ENCODE results near the gene PTGER3.
"Not testable (repeated sequence)": the region's sequence is repeated elsewhere in the genome, so short reads cannot be mapped to it uniquely, and the experiment has no call there.

PTGER3 gene

GRCh38 chr1:70977041-70977440 lies 70.6 kb downstream of the PTGER3 start:
- Mint-ChIP-seq H3K27me3 (peaks cover 8% of the 10 kb centered on the region), H3K9me3 (no peaks in the 10 kb centered on the region), H3K27ac (no peak overlapping the region), H3K4me1 (ENCODE audit: low read depth) (no peaks in the 10 kb centered on the region), H3K36me3 (ENCODE audit: low read depth) (no peaks in the 10 kb centered on the region), H3K4me3 (no peak overlapping the region)
- no peak for DNase-seq

DNA sequence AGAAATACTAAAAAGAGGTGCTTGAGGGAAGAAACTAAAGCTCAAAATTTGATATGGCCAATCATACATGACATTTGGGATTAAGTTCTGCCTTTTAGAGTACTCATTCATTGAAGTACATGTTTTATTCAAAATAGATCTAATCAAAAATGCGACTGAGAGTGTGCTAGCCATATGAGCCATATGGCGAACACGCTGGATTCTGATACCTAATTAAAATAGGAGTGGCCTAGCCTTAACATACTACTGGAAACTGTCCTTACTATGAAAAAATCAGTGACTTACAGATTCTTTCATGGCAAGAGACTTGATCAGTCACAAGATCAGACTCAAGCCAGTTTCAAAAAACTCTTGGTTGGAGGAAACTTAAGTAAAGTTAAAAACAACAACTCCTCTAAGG lies 73.9 kb downstream of the PTGER3 start:
- Mint-ChIP-seq H3K9me3 (no peaks in the 10 kb centered on the region), H3K4me3 (no peak overlapping the region)

DNA sequence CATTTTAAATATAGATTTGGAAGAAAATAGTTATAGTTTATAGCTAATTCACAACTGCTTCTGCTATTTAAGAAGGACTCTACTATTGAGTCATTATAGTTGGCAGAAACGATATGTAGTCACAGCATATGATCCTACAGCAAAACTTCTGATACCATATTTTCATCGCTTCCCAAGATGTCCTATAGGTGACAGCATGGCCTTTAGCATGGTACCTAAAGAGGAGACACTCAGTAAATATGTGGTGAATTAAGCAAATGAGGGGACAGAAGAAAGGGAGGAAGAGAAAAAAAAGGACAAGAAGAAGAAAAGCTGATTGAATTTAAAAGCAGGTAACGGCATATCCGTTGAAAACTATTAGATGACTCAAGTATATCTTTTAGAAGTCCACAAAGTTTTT lies 77.2 kb downstream of the PTGER3 start:
- Mint-ChIP-seq H3K4me1 (ENCODE audit: low read depth) (no peaks in the 10 kb centered on the region), H3K4me3 (no peak overlapping the region), H3K9me3 (no peaks in the 10 kb centered on the region), H3K27ac (no peak overlapping the region), H3K27me3 (peaks cover 3% of the 10 kb centered on the region), H3K36me3 (ENCODE audit: low read depth) (no peaks in the 10 kb centered on the region)
- DNase-seq, result no peak

More for the DNA sequence above, 73.9 kb downstream of the PTGER3 start:
- Mint-ChIP-seq H3K27ac (no peak overlapping the region), H3K36me3 (ENCODE audit: low read depth) (no peaks in the 10 kb centered on the region), H3K27me3 (peaks cover 6% of the 10 kb centered on the region), H3K4me1 (ENCODE audit: low read depth) (no peaks in the 10 kb centered on the region)
- no peak for DNase-seq

- Mint-ChIP-seq H3K27me3 (peaks cover 8% of the 10 kb centered on the region), H3K4me1 (ENCODE audit: low read depth) (no peaks in the 10 kb centered on the region), H3K36me3 (ENCODE audit: low read depth) (no peaks in the 10 kb centered on the region), H3K4me3 (no peak overlapping the region), H3K27ac (no peak overlapping the region), H3K9me3 (peaks cover 3% of the 10 kb centered on the region)
- DNase-seq, result no peak
These were observed 81.5 kb downstream of the PTGER3 start for GRCh38 chr1:70966018-70966638.

- no peaks in the 10 kb centered on the region for H3K4me1 Mint-ChIP-seq (ENCODE audit: low read depth)
- H3K4me3 Mint-ChIP-seq, result no peak overlapping the region
- no peaks in the 10 kb centered on the region for H3K36me3 Mint-ChIP-seq (ENCODE audit: low read depth)
- peaks cover 3% of the 10 kb centered on the region for H3K9me3 Mint-ChIP-seq
- DNase-seq, result no peak
- peaks cover 11% of the 10 kb centered on the region for H3K27me3 Mint-ChIP-seq
- no peak overlapping the region for H3K27ac Mint-ChIP-seq
These were observed 84.2 kb downstream of the PTGER3 start for GRCh38 chr1:70963374-70963773.

DNA sequence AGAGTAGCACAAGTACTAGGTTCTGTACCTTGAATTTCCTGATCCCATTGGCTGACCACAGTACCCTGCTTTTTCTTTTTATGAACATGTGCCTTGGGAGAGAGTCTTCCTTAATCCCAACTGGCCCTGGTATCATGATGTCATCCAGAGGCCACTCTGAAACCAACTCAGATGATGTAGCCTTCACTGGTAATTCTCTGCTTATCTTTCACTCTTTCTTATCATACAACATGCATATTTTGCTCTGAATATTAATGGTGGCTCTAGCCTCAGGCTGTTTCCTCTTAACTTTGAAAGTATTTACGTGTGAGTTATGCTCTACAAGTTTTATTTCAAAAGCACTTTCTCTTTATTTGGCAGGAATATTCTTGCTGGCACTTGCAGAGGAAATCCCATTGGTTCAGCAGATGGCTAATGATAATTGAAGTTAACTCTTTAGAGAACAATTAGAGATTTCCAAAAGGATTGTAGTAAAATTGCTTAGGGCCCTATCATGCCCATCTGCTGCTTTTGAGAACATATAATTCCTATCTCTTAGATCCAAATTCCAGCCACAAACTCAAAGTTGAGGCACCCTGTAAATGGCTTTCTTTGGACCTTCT lies 86.1 kb downstream of the PTGER3 start:
- Mint-ChIP-seq H3K9me3 (peaks cover 3% of the 10 kb centered on the region), H3K27me3 (peaks cover 9% of the 10 kb centered on the region), H3K4me1 (ENCODE audit: low read depth) (no peaks in the 10 kb centered on the region), H3K4me3 (no peak overlapping the region), H3K27ac (no peak overlapping the region), H3K36me3 (ENCODE audit: low read depth) (no peaks in the 10 kb centered on the region)
- DNase-seq, result no peak

DNA sequence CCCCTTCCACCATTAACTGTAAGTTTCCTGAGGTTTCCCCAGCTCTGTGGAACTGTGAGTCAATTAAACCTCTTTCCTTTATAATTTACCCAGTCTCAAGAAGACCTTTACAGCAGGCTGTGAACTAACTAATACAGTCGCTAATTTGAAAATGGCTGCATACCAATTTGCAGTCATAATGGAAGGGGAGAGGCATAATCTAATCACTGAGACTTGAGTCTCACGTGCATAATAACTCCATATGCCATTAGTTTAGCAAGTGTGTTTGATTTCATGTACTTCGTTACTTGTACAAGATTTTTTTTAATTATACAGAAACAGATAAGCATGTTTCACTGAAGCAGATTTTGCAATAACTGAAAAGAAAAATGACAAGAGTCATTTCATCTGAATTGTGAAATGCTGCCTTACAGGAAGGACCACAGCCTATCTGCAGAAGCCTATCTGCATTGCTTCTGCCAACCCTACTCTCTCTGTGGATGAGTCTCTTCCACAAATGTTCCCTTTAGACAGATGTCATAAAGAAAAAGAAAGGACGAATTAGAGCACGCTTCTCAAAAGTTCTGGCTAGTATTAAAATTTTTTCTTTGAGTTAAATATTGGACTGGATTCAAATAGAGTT lies 99.1 kb downstream of the PTGER3 start:
- no peaks in the 10 kb centered on the region for H3K9me3 Mint-ChIP-seq
- no peaks in the 10 kb centered on the region for H3K4me1 Mint-ChIP-seq (ENCODE audit: low read depth)
- no peak overlapping the region for H3K4me3 Mint-ChIP-seq
- H3K36me3 Mint-ChIP-seq (ENCODE audit: low read depth), result no peaks in the 10 kb centered on the region
- no peak overlapping the region for H3K27ac Mint-ChIP-seq
- peaks cover 3% of the 10 kb centered on the region for H3K27me3 Mint-ChIP-seq
- no peak for DNase-seq

- Mint-ChIP-seq H3K9me3 (no peaks in the 10 kb centered on the region), H3K27ac (no peak overlapping the region), H3K36me3 (ENCODE audit: low read depth) (no peaks in the 10 kb centered on the region), H3K27me3 (peaks cover 3% of the 10 kb centered on the region), H3K4me3 (no peak overlapping the region), H3K4me1 (ENCODE audit: low read depth) (no peaks in the 10 kb centered on the region)
- DNase-seq, result no peak
These were observed 99.8 kb downstream of the PTGER3 start for GRCh38 chr1:70947835-70948234.

DNA sequence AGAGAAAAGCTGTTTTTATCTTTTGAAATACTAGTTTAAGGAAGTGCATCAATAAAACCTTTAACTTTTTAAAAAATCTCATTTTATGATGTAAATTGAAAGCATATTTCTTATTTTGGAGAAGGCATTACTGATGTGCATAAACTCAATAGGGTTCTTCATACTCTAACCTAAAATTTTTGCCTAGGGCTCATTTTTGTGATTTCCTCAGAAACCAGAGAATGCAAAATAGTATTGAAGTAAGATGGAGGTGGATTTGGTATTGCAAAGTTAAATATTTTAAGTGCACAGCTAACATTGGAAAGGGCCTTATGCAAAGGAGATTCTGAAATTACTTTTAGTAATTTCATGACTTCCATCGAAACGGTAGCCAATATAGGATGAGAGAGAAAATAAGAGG lies 101.9 kb downstream of the PTGER3 start:
- Mint-ChIP-seq H3K27ac (no peak overlapping the region), H3K36me3 (ENCODE audit: low read depth) (no peaks in the 10 kb centered on the region), H3K4me3 (no peak overlapping the region), H3K9me3 (no peaks in the 10 kb centered on the region), H3K4me1 (ENCODE audit: low read depth) (no peaks in the 10 kb centered on the region), H3K27me3 (peaks cover 3% of the 10 kb centered on the region)
- DNase-seq, result no peak

DNA sequence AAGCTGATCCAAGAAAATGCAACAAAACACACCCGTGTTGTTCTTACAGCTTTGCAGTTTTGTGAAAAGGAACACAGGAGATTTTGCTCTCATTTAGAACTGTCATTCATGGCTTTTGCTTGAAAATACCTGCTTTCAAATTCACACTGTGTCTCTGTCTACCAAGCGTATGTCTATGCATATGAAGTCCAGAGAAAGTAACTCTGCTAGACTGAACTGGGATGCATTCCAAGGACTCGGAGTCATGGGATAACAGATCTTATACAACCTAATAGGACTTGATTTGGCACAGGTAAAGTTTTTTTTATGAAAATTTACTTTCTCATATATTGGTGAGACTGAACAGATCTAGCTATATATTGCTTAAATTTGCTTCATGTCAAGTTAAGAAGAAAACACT lies 102.4 kb downstream of the PTGER3 start:
- Mint-ChIP-seq H3K27me3 (peaks cover 3% of the 10 kb centered on the region), H3K9me3 (peaks cover 2% of the 10 kb centered on the region), H3K4me1 (ENCODE audit: low read depth) (no peaks in the 10 kb centered on the region), H3K27ac (no peak overlapping the region), H3K36me3 (ENCODE audit: low read depth) (no peaks in the 10 kb centered on the region), H3K4me3 (no peak overlapping the region)
- no peak for DNase-seq

- Mint-ChIP-seq H3K27ac (no peak overlapping the region), H3K4me1 (ENCODE audit: low read depth) (no peaks in the 10 kb centered on the region), H3K9me3 (peaks cover 4% of the 10 kb centered on the region), H3K36me3 (ENCODE audit: low read depth) (no peaks in the 10 kb centered on the region), H3K4me3 (no peak overlapping the region), H3K27me3 (no peaks in the 10 kb centered on the region)
- no peak for DNase-seq
These were observed 106.1 kb downstream of the PTGER3 start for GRCh38 chr1:70941563-70941962.

DNA sequence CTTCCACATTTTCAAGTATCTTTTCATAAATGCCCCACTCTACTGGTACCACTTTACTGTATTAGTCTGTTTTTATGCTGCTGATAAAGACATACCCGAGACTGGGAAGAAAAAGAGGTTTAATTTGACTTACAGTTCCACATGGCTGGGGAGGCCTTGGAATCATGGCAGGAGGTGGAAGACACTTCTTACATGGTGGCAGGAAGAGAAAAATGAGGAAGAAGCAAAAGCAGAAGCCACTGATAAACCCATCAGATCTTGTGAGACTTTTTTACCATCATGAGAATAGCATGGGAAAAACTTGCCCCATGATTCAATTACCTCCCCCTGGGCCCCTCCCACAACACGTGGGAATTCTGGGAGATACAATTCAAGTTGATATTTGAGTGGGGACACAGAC lies 107.2 kb downstream of the PTGER3 start:
- H3K27ac Mint-ChIP-seq; H3K27me3 Mint-ChIP-seq; H3K36me3 Mint-ChIP-seq (ENCODE audit: low read depth); H3K9me3 Mint-ChIP-seq; H3K4me1 Mint-ChIP-seq (ENCODE audit: low read depth); H3K4me3 Mint-ChIP-seq; DNase-seq: not testable (repeated sequence)

DNA sequence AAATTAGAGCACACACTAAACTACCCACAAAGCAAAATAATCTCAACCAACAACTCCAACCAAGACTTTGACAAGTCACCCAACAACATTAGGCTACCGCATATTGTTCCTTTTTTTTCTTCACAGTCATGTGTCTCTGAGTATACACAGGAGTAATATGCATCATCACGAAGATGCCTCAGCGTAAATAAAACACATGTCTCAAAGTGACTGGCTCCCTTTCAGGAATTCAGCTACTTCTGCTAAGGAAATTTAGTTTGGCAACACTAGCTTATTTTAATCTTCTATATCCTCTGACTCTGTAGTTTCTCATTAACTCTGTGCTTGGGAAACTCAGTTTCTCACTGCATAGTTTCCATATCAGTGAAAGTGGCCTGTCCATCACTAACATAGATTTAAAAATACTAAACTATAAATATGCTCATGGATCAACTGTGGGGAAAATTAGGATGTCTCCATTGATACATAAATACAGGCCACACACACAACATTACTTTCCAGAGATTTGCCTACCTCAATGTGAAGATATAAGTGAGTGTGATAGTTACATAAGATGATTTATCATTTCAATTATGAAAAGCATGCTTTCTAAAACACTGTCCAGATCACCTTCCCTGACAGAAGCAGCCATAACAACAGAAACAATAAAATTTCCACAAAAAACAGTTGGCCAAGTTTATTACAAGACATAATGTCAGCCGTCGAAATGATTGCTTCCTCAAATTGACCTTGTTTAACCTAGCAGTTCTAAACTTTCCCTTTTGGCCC lies 113.2 kb downstream of the PTGER3 start:
- Mint-ChIP-seq H3K4me3 (no peak overlapping the region), H3K36me3 (ENCODE audit: low read depth) (no peaks in the 10 kb centered on the region), H3K27me3 (no peaks in the 10 kb centered on the region), H3K4me1 (ENCODE audit: low read depth) (no peaks in the 10 kb centered on the region), H3K9me3 (no peaks in the 10 kb centered on the region), H3K27ac (no peak overlapping the region)
- no peak for DNase-seq

DNA sequence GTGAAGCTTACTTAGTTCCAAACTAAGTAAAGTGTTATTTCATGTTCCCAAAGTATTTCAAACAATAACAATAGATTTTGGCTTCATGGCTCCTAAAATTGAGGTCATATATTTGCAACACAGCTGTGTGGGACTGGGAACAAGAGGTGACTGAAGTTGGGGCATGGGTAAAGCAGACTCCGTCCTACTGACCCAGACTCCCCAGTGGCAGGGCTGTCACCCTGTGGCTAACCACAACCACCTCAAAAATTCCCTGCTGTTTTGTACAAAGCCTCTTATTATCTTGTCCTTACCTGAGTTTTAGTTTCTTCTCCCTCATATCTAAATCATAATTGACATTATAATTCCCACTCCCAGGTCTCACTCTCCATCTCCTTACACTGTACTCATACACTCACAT lies 117.6 kb downstream of the PTGER3 start:
- DNase-seq, result no peak
- Mint-ChIP-seq H3K27ac (no peak overlapping the region), H3K4me3 (no peak overlapping the region), H3K27me3 (no peaks in the 10 kb centered on the region), H3K4me1 (ENCODE audit: low read depth) (no peaks in the 10 kb centered on the region), H3K36me3 (ENCODE audit: low read depth) (no peaks in the 10 kb centered on the region), H3K9me3 (no peaks in the 10 kb centered on the region)

GRCh38 chr1:70922196-70922595 lies 125.4 kb downstream of the PTGER3 start:
- Mint-ChIP-seq H3K9me3 (peaks cover 10% of the 10 kb centered on the region), H3K27ac (no peak overlapping the region), H3K36me3 (ENCODE audit: low read depth) (no peaks in the 10 kb centered on the region), H3K4me3 (no peak overlapping the region), H3K27me3 (no peaks in the 10 kb centered on the region), H3K4me1 (ENCODE audit: low read depth) (no peaks in the 10 kb centered on the region)
- no peak for DNase-seq

Measured in activated T-cell treated with anti-CD3 and anti-CD28 coated beads, Interleukin-2, amount 50 U/mL, for 24 hours (primary cell).